ENCODE measurements around the gene CDK18. TPM values are rescaled to one million over a fixed set of nuclear protein-coding genes. Genes with fewer than 3 reads are reported as not detected.
A peak's percentile ranks its signal among the peaks of the same experiment; 100 is the strongest.

Gene CDK18
- polyA plus RNA-seq, 1 donor from 2014 or later: not detected

GRCh38 chr1:205542367-205542766 is 37.9 kb downstream of the CDK18 start:
- Histone ChIP-seq H4K20me1 (ENCODE audit: insufficient read depth) (no peaks in the 10 kb centered on the region), H3K9ac (ENCODE audit: low read length) (no peak overlapping the region), H3K79me2 (replicated peaks; ENCODE audit: insufficient read depth, low read length) (no peaks in the 10 kb centered on the region), H2AFZ (ENCODE audit: low read depth, low read length) (no peak overlapping the region), H3K27me3 (ENCODE audit: insufficient read depth, low read depth, low read length) (no peaks in the 10 kb centered on the region), H3K4me2 (ENCODE audit: low read length) (no peak overlapping the region), H3K9me2 (ENCODE audit: insufficient read depth, low read length) (no peaks in the 10 kb centered on the region), H3K9me3 (ENCODE audit: low read length) (no peaks in the 10 kb centered on the region), H3K36me3 (ENCODE audit: insufficient read depth, low read length) (no peaks in the 10 kb centered on the region), H3K27ac (ENCODE audit: low read length) (no peak overlapping the region), H3F3A (ENCODE audit: insufficient read depth, low read length, poor library complexity, severe bottlenecking) (no peaks in the 10 kb centered on the region), H3K4me3 (ENCODE audit: low read length) (no peak overlapping the region)
- TF ChIP-seq EZH2 (IDR thresholded peaks at IDR 0.05; ENCODE audit: borderline replicate concordance, insufficient read depth, low read length, poor library complexity, severe bottlenecking) (no peak), EP300 (conservative IDR thresholded peaks at IDR 0.05; ENCODE audit: poor library complexity, severe bottlenecking) (no peak), RAD21 (conservative IDR thresholded peaks at IDR 0.05) (no peak), TAF1 (IDR thresholded peaks at IDR 0.05; ENCODE audit: low read depth) (no peak), REST (IDR thresholded peaks at IDR 0.05; ENCODE audit: borderline replicate concordance) (no peak), CTCF (IDR thresholded peaks at IDR 0.05; ENCODE audit: poor library complexity, severe bottlenecking) (no peak), MXI1 (conservative IDR thresholded peaks at IDR 0.05; ENCODE audit: poor library complexity, severe bottlenecking) (no peak), SMC3 (conservative IDR thresholded peaks at IDR 0.05; ENCODE audit: poor library complexity) (no peak), POLR2AphosphoS5 (IDR thresholded peaks at IDR 0.05) (no peak)

- H3F3A ChIP-seq (ENCODE audit: insufficient read depth, low read length, poor library complexity, severe bottlenecking): no peaks in the 10 kb centered on the region
- H2AFZ ChIP-seq (ENCODE audit: low read depth, low read length): peak overlapping the region; percentile 27
- H3K9me3 ChIP-seq (ENCODE audit: low read length): no peaks in the 10 kb centered on the region
- H3K79me2 ChIP-seq (replicated peaks; ENCODE audit: insufficient read depth, low read length): no peaks in the 10 kb centered on the region
- H3K9me2 ChIP-seq (ENCODE audit: insufficient read depth, low read length): no peaks in the 10 kb centered on the region
- no peaks in the 10 kb centered on the region for H4K20me1 ChIP-seq (ENCODE audit: insufficient read depth)
- no peaks in the 10 kb centered on the region for H3K36me3 ChIP-seq (ENCODE audit: insufficient read depth, low read length)
- no peak for TF ChIP-seq SMC3 (conservative IDR thresholded peaks at IDR 0.05; ENCODE audit: poor library complexity)
- no peak for TF ChIP-seq POLR2AphosphoS5 (IDR thresholded peaks at IDR 0.05)
- TF ChIP-seq REST (IDR thresholded peaks at IDR 0.05; ENCODE audit: borderline replicate concordance): no peak
- no peak for TF ChIP-seq TAF1 (IDR thresholded peaks at IDR 0.05; ENCODE audit: low read depth)
- TF ChIP-seq CTCF (IDR thresholded peaks at IDR 0.05; ENCODE audit: poor library complexity, severe bottlenecking): no peak
- peak overlapping the region; percentile 38 for H3K4me3 ChIP-seq (ENCODE audit: low read length)
- no peaks in the 10 kb centered on the region for H3K27me3 ChIP-seq (ENCODE audit: insufficient read depth, low read depth, low read length)
- H3K27ac ChIP-seq (ENCODE audit: low read length): no peak overlapping the region
- H3K9ac ChIP-seq (ENCODE audit: low read length): peak overlapping the region; percentile 23
- H3K4me2 ChIP-seq (ENCODE audit: low read length): no peak overlapping the region
Observed at GRCh38 chr1:205543351-205544301, 39.2 kb downstream of the CDK18 start.

Data from neural cell (in vitro differentiated cells).